ENCODE results near the gene GPX4.
A peak's percentile ranks its signal among the peaks of the same experiment; 100 is the strongest.
"Not testable (repeated sequence)": the region's sequence is repeated elsewhere in the genome, so short reads cannot be mapped to it uniquely, and the experiment has no call there.

DNA sequence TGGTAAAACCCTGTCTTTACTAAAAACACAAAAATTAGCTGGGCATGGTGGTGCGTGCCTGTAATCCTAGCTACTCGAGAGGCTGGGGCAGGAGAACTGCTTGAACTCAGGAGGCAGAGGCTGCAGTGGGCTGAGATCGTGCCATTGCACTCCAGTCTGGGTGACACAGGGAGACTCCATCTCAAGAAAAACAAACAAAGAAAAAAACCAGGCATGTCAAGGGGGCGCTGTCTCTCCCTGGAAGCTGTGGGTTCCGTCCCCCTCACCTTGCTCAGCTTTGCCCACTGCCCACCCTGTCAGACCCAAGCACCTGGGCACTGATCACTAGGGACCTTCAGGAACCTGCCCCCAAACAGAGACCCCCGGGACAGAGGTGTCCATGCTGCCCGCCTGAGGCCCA, 25.3 kb downstream of the GPX4 start:
- TF ChIP-seq, protein P1, sequence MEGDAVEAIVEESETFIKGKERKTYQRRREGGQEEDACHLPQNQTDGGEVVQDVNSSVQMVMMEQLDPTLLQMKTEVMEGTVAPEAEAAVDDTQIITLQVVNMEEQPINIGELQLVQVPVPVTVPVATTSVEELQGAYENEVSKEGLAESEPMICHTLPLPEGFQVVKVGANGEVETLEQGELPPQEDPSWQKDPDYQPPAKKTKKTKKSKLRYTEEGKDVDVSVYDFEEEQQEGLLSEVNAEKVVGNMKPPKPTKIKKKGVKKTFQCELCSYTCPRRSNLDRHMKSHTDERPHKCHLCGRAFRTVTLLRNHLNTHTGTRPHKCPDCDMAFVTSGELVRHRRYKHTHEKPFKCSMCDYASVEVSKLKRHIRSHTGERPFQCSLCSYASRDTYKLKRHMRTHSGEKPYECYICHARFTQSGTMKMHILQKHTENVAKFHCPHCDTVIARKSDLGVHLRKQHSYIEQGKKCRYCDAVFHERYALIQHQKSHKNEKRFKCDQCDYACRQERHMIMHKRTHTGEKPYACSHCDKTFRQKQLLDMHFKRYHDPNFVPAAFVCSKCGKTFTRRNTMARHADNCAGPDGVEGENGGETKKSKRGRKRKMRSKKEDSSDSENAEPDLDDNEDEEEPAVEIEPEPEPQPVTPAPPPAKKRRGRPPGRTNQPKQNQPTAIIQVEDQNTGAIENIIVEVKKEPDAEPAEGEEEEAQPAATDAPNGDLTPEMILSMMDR (conservative IDR thresholded peaks at IDR 0.05; ENCODE audit: low read length): peak; percentile 31; the same call in 1 of the 2 replicates
- not testable (repeated sequence) for TF ChIP-seq EZH2phosphoT487 (IDR thresholded peaks at IDR 0.05; ENCODE audit: borderline replicate concordance, low read depth, low read length)

All from OCI-LY7 (cell line).